ENCODE results near the gene B3GALT6.
"Not testable (repeated sequence)": the region's sequence is repeated elsewhere in the genome, so short reads cannot be mapped to it uniquely, and the experiment has no call there.

B3GALT6 gene

DNA sequence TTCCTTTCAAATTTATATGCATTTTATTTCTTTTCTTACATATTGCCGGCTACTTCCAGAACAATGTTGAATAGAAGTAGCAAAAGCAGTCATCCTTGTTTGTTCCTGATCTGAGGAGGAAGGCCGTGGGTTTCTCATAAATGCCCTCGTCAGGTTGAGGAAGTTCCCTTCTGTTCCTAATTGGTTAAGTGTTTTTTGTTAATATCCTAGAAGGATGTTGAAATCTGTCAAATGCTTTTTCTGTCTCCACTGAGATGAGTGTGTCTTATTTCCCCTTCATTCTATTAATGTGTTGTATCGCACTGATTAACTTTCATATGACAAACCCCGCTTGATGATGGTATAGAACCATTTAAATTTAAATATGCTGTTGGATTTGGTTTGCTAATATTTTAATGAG is 42.9 kb upstream of the B3GALT6 start:
- TF ChIP-seq, protein P1, sequence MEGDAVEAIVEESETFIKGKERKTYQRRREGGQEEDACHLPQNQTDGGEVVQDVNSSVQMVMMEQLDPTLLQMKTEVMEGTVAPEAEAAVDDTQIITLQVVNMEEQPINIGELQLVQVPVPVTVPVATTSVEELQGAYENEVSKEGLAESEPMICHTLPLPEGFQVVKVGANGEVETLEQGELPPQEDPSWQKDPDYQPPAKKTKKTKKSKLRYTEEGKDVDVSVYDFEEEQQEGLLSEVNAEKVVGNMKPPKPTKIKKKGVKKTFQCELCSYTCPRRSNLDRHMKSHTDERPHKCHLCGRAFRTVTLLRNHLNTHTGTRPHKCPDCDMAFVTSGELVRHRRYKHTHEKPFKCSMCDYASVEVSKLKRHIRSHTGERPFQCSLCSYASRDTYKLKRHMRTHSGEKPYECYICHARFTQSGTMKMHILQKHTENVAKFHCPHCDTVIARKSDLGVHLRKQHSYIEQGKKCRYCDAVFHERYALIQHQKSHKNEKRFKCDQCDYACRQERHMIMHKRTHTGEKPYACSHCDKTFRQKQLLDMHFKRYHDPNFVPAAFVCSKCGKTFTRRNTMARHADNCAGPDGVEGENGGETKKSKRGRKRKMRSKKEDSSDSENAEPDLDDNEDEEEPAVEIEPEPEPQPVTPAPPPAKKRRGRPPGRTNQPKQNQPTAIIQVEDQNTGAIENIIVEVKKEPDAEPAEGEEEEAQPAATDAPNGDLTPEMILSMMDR (IDR thresholded peaks at IDR 0.05; ENCODE audit: insufficient read depth, missing control alignments): no peak
- no peak for DNase-seq (ENCODE audit: insufficient read length, low spot score)
- no peak for FAIRE-seq

DNA sequence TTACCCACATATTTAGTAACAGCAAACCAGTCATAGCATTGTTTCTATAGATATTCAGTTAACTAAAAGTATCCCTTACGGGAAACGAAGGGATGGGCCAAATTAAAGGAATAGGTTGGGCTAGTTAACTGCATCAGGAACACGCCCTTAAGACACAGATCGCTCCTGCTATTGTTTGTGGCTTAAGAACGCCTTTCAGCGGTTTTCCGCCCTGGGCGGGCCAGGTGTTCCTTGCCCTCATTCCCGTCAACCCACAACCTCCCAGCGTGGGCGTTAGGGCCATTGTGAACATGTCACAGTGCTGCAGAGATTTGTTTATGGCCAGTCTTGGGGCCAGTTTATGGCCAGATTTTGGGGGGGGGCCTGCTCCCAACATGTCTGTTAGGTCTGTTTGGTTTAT is 40.3 kb upstream of the B3GALT6 start:
- TF ChIP-seq, protein P1 (IDR thresholded peaks at IDR 0.05; ENCODE audit: insufficient read depth, missing control alignments): no peak
- FAIRE-seq (no peak), DNase-seq (ENCODE audit: insufficient read length, low spot score) (no peak)

DNA sequence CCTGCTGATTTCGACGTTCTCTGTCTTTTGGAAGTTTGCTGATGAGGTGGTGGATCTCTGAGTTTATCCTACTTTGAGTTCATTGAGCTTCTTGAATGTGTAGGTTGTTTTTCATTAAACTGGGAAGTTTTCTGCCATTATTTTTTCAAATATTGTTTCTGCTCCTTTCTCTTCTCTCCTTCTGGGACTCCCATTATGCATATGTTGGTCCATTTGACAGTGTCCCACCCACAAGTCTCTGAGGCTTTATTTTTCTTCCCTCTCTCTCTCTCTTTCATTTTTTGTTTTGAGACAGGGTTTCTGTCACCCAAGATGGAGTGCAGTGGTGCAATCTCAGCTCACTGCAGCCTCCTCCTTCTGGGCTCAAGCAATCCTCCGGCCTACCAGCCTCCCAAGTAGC is 37.3 kb upstream of the B3GALT6 start:
- no peak for DNase-seq (ENCODE audit: insufficient read length, low spot score)
- no peak for FAIRE-seq
- TF ChIP-seq, protein P1 (IDR thresholded peaks at IDR 0.05; ENCODE audit: insufficient read depth, missing control alignments): no peak

DNA sequence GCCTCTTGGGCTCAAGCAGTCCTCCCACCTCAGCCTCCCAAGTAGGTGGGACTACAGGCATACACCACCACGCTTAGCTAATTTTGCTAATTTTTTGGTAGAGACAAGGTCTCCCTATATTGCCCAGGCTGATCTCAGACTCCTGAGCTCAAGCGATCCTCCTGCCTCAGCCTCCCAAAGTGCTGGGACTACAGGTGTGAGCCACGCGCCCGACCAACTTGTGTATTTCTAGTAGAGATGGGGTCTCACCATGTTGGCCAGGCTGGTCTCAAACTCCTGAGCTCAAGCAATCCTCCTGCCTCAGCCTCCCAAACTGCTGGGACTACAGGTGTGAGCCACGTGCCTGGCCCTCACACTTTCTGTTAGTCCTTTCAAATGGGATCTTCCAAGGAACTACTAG is 36.3 kb upstream of the B3GALT6 start:
- not testable (repeated sequence) for FAIRE-seq; DNase-seq (ENCODE audit: insufficient read length, low spot score)

DNA sequence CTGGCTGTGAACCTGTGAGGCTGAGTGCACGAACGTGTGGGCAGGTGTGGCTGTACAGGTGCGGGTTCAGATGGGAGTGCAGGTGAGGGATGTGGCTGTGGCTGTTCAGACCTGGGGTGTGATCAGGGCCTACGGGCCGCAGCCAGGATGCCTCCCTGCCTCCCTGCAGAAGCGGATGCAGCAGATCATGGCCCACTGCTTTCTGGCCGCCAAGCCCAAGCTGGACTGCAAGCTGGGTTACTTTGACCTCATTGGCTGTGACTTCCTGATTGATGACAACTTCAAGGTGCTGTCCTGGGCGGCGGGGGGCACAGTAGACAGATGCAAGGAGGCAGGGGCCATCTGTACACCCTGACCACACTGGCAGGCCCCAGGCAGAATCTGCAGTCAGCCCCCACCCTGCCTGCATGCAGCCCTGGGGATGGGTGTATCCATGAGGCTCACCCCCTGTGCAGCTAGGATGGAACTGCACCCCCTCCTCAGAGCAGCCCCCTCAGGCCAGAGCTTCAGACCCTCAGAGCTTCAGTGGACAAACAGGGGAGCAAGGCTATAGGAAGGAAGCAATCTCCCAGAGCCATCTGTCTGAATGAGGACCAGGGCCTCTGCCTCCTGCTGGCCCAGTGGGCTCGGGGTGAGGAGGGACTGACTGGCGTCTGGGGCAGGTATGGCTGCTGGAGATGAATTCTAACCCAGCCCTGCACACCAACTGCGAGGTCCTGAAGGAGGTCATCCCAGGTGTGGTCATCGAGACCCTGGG is 35.4 kb upstream of the B3GALT6 start:
- TF ChIP-seq, protein P1 (IDR thresholded peaks at IDR 0.05; ENCODE audit: insufficient read depth, missing control alignments): no peak
- DNase-seq (ENCODE audit: insufficient read length, low spot score) (peak; percentile 5), FAIRE-seq (no peak)

DNA sequence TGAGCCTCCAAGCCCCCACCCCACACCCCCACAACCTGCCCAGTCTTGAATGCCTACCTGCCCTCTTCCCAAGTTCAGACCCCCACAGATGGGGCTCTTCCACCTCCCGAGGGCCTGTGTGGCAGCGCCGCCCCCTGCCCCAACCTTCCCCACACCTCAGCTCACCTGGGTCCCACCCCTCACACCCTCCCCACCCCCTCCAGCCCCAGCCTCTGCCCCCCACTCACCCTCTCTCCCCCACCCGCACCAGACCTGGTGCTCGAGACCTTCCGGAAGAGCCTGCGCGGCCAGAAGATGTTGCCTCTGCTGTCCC is 34.9 kb upstream of the B3GALT6 start:
- TF ChIP-seq, protein P1 (IDR thresholded peaks at IDR 0.05; ENCODE audit: insufficient read depth, missing control alignments): no peak
- FAIRE-seq: no peak
- no peak for DNase-seq (ENCODE audit: insufficient read length, low spot score)

DNA sequence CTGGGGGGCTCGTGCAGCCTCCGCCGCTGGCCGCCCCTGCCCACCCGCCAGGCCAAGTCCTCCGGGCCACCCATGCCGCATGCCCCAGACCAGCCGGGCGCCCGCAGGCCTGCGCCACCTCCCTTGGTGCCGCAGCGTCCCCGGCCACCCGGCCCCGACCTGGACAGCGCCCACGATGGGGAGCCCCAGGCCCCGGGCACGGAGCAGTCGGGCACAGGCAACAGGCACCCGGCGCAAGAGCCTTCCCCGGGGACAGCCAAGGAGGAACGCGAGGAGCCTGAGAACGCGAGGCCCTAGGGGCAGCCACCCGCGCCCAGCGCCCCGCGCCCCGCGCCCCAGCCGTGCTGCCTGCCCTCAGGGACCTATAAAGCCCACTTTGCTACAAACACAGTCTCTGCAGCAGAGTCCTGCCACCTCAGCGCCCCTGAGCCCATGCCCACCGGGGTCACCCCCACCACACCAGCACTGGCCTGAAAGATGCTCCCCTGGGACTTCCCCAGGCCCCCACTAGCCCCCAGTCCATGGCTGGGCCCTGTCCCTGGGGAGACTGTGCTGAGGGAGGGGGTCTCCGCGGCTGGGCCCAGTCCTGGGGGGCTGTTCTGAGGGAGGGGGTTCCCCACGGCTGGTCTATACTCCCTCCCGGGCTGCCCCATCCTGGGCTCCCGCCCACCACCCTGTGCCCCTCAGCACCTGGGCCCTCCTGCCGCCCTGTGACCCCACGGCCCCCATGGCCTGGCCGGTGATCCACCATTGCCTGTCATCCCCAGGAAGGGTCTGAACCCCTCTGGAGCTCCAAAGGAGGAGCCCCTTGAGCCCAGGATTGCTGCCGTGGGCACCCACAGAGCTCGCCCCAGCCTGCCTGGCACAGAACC is 34.2 kb upstream of the B3GALT6 start:
- no peak for FAIRE-seq
- TF ChIP-seq, protein P1 (IDR thresholded peaks at IDR 0.05; ENCODE audit: insufficient read depth, missing control alignments): no peak

More for the DNA sequence above, 34.2 kb upstream of the B3GALT6 start:
- DNase-seq (ENCODE audit: insufficient read length, low spot score): peak; percentile 3

Measured in D721Med (cell line).